Hepatocyte (in vitro differentiated cells): ENCODE results near the gene FAM184A.

Source experiments
- EZH2 ChIP-seq: fragments of 200-600 bp; sonication (generic); IDR thresholded peaks from 2 replicates; pipeline ENCODE4 v1.6.1; 2016; ENCODE audit warnings: antibody characterized with exemption, mild to moderate bottlenecking, borderline replicate concordance
- EZH2phosphoT487 ChIP-seq: fragments of 200-600 bp; sonication (generic); IDR thresholded peaks from one replicate; pipeline ENCODE4 v1.6.1; 2018; ENCODE audit warnings: antibody characterized with exemption, mild to moderate bottlenecking, low read depth, moderate library complexity; ENCODE audit not compliant: unreplicated experiment, severe bottlenecking
- TF ChIP-seq, protein P1 (sequence below): fragments of 200-600 bp; sonication (generic); IDR thresholded peaks from 2 replicates; pipeline ENCODE4 v1.5.1; 2016; ENCODE audit warnings: antibody characterized with exemption, mild to moderate bottlenecking; ENCODE audit not compliant: poor library complexity

DNA sequence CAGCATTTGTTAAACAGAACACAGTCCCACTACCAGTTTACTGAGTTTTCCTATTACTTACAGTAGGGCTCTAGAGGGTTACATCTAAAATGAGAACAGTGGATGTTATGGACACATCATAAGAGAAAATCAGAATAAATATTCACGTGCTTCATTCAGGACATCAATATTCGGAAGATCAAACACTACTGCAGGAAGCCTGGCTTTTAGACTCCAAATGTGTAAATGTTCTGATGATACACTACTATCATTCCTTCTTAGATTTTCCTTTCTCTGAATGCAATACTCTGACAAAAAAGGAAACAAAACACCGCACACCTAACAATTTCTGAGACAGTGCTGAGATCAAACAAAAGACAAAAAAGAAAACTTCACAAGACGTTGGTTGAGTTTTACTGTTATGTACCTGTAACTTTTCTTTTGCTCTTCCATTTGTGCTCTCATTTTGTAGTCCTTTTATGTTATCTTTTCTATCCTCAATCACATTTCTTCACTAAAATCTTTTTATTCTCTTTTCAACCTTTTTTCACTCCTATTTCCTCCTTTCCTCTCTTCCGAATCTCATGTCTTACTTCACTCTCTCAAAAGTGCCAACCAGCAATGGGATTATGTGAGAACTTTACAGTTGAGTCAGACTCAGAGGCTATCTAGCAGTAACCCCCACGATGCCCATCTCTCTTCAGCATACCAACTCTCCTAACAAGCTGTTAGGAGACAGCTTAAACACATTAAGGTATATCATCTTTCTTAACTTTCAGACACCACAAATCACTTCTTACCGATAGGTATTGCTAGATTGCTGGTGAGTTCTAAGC is 1.7 kb downstream of the FAM184A start:
- TF ChIP-seq, protein P1, sequence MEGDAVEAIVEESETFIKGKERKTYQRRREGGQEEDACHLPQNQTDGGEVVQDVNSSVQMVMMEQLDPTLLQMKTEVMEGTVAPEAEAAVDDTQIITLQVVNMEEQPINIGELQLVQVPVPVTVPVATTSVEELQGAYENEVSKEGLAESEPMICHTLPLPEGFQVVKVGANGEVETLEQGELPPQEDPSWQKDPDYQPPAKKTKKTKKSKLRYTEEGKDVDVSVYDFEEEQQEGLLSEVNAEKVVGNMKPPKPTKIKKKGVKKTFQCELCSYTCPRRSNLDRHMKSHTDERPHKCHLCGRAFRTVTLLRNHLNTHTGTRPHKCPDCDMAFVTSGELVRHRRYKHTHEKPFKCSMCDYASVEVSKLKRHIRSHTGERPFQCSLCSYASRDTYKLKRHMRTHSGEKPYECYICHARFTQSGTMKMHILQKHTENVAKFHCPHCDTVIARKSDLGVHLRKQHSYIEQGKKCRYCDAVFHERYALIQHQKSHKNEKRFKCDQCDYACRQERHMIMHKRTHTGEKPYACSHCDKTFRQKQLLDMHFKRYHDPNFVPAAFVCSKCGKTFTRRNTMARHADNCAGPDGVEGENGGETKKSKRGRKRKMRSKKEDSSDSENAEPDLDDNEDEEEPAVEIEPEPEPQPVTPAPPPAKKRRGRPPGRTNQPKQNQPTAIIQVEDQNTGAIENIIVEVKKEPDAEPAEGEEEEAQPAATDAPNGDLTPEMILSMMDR = no peak
- TF ChIP-seq EZH2 (peak; percentile 4), EZH2phosphoT487 (no peak)
